Activated CD8-positive, alpha-beta memory T cell treated with anti-CD3 and anti-CD28 coated beads, Interleukin-2, amount 10 ng/mL, durations not matched to agents 7 days and 5 days (primary cell): ENCODE results near the gene SUSD1. TPM values are rescaled to one million over a fixed set of nuclear protein-coding genes. Genes with fewer than 3 reads are reported as not detected.

Experiments used
- ATAC-seq: fragments of 150-1000 bp; cut with Tn5 transposase; one replicate; pipeline ENCODE4 v1.10.0; 2021; ENCODE audit warnings: moderate library complexity
- CTCF ChIA-PET: fragments of 350-600 bp; sonication (Branson Sonifier 250); formaldehyde crosslinking; loops from one replicate; lab custom pipeline; 2021; ENCODE audit warnings: antibody characterized with exemption; lab: Charles Lee
- DNase-seq: peaks from one replicate; pipeline ENCODE4 v3.0.0-alpha.2; 2020
- H3K27ac Mint-ChIP-seq: one replicate; pipeline ENCODE4 v1.8.0; 2021; ENCODE audit warnings: mild to moderate bottlenecking, mixed read lengths
- H3K27me3 Mint-ChIP-seq: one replicate; pipeline ENCODE4 v1.8.0; 2021; ENCODE audit warnings: mixed read lengths
- H3K36me3 Mint-ChIP-seq: one replicate; pipeline ENCODE4 v1.8.0; 2021; ENCODE audit warnings: mild to moderate bottlenecking, mixed read lengths
- H3K4me1 Mint-ChIP-seq: one replicate; pipeline ENCODE4 v1.8.0; 2021; ENCODE audit warnings: mixed read lengths
- H3K4me3 Mint-ChIP-seq: one replicate; pipeline ENCODE4 v1.8.0; 2021; ENCODE audit warnings: mild to moderate bottlenecking, moderate library complexity, mixed read lengths
- H3K9me3 Mint-ChIP-seq: one replicate; pipeline ENCODE4 v1.8.0; 2022; ENCODE audit warnings: low read depth, mixed read lengths
- total RNA-seq, 2 experiments: library from RNA; stranded (reverse); gene quantifications; one replicate each; pipeline ENCODE4 v1.2.3, GENCODE V29; 2021

Gene SUSD1
- total RNA-seq, 2 experiments from 2014 or later: 18.5 to 21.2 TPM

DNA sequence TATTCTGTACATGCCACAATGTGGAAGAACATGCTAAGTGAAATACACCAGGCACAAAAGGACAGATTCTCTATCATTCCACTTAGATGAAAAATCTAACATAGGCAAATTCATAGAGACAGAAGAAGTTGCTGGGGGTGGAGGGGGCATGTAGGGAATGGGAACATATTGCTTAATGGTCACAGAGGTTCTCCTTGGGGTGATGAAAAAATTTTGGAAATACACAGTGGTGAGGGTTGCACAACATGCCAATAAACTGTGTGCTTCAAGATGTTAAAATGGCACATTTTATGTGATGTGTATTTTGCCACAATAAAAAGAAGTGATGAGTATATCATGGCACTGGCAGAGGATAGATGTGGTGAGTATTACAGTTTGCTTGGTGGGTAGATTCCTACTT is 111.9 kb downstream of the SUSD1 start:
- CTCF ChIA-PET: no interaction called here
- no peak overlapping the region for H3K27ac Mint-ChIP-seq
- peaks cover 22% of the 10 kb centered on the region for H3K4me1 Mint-ChIP-seq
- H3K4me3 Mint-ChIP-seq: no peak overlapping the region
- ATAC-seq (no peak), DNase-seq (no peak)
- H3K36me3 Mint-ChIP-seq: peaks cover 40% of the 10 kb centered on the region
- no peaks in the 10 kb centered on the region for H3K27me3 Mint-ChIP-seq
- H3K9me3 Mint-ChIP-seq: peaks cover 2% of the 10 kb centered on the region

DNA sequence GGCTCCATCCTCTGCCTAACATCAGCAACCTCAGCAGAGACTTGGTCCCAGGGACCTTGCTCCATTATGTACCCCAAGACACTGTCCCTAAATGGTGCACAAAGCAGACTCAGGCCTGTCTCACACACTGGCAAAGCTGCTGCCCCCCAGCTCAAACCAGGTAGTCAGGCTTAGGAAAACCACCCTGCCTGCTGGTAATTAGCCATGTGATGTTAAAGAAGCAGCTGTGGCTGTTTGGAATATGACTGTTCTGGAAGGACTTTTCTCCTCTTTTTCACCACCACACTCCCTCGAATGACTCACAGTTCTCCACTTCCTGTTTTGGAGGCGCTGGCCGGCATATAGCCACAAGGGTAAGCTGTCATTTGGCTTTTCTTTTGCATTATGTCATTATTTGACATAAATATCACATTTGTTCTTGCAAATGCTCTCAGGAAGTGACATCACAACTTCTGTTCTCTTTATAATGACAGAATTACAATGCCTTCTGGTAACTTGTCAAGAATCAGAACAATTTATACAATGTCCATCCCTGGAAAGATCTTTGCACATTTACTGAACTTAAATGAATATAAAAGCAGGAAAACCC is 113.9 kb downstream of the SUSD1 start:
- H3K4me1 Mint-ChIP-seq: peaks cover 22% of the 10 kb centered on the region
- DNase-seq: peak; percentile 77
- peaks cover 2% of the 10 kb centered on the region for H3K9me3 Mint-ChIP-seq
- peaks cover 39% of the 10 kb centered on the region for H3K36me3 Mint-ChIP-seq
- CTCF ChIA-PET: interaction anchor here (0.9 kb wide), 1 partner anchor 8 kb away, joined by 3 read pairs; no protein-coding TSS in a partner anchor
- H3K4me3 Mint-ChIP-seq: no peak overlapping the region
- peak; percentile 87 for ATAC-seq
- peak overlapping the region; percentile 5 for H3K27ac Mint-ChIP-seq
- H3K27me3 Mint-ChIP-seq: no peaks in the 10 kb centered on the region

DNA sequence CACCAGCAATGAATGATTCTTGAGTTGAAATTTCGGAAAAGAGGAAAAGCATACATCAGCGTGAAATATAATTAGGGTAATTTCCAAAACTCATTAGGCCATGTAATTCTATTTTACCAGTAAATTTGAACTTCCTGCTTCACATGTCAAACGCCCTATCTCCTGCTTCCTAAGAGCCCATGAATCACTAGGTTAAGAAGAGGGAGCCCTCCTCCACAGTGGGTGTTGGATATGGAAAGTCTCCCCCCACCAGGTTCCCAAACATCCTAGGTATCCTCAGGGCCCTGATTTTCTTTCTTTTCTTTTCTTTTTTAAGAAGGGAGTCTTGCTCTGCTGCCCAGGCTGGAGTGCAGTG is 115.2 kb downstream of the SUSD1 start:
- CTCF ChIA-PET: no interaction called here
- H3K36me3 Mint-ChIP-seq: peaks cover 41% of the 10 kb centered on the region
- DNase-seq (no peak), ATAC-seq (no peak)
- no peaks in the 10 kb centered on the region for H3K27me3 Mint-ChIP-seq
- peaks cover 22% of the 10 kb centered on the region for H3K4me1 Mint-ChIP-seq
- H3K27ac Mint-ChIP-seq: no peak overlapping the region
- no peak overlapping the region for H3K4me3 Mint-ChIP-seq
- H3K9me3 Mint-ChIP-seq: peaks cover 2% of the 10 kb centered on the region

DNA sequence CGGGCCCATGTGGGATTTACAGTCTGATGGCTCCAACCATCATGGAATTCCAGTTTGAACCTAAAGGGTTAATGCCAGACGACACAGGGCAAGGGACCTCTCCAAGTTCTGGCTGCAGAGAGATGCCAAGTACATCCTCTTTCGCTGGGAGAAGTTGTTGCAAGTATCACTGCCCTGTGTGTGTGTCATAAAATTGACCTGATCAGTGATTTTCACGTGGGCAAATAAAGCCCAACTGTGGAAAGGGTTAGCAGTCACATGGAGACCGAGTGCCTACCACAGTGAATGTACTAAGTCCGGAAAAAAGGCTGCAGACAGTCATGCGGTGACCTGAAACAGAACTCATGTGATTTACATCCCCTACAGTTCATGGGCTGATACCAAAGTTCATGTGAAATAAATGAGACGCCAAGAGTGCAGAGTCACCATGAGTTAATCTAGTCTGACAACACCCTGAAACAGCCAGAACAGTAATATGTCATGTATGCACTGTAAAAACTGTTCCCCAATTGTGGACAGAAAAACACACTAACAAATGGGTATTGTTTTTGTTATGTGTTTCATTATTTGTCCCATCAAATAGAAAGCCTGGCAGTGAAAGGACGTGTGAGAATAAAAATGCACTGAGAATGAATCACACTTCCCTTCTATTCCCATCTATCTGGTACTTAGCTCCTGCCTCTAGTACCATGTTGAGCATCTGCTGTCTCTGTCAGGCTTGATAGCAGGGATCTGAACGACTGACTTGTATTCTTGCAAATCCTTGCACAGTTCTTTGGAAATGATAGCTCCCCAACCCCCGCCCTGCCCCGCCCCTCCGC is 115.7 kb downstream of the SUSD1 start:
- H3K4me3 Mint-ChIP-seq: no peak overlapping the region
- CTCF ChIA-PET: no interaction called here
- DNase-seq: no peak
- H3K27me3 Mint-ChIP-seq: no peaks in the 10 kb centered on the region
- H3K9me3 Mint-ChIP-seq: peaks cover 2% of the 10 kb centered on the region
- ATAC-seq: no peak
- no peak overlapping the region for H3K27ac Mint-ChIP-seq
- peaks cover 22% of the 10 kb centered on the region for H3K4me1 Mint-ChIP-seq
- H3K36me3 Mint-ChIP-seq: peaks cover 43% of the 10 kb centered on the region

DNA sequence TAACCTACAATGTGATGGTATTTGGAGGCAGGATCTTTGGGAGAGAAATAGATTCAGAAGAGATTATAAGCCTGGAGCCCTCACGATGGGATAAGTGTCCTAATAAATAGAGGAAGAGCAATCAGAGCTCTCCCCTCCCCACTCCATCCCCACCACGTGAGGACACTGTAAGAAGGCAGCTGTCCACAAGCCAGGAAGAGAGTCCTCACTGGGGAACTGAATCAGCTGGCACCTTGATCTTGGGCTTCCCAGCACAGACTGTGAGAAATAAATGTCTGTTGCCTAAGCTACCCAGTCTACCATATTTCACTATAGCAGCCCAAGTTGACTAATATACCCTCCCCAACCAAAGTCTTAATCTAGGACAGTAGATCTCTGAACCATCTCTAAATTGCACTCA is 118.1 kb downstream of the SUSD1 start:
- Mint-ChIP-seq H3K4me3 (no peak overlapping the region), H3K27ac (no peak overlapping the region), H3K9me3 (peaks cover 2% of the 10 kb centered on the region), H3K36me3 (peaks cover 46% of the 10 kb centered on the region), H3K27me3 (no peaks in the 10 kb centered on the region), H3K4me1 (peaks cover 14% of the 10 kb centered on the region)
- CTCF ChIA-PET: interaction anchor here (1.1 kb wide), 1 partner anchor 10 kb away, joined by 3 read pairs; no protein-coding TSS in a partner anchor
- ATAC-seq: no peak
- DNase-seq: no peak

DNA sequence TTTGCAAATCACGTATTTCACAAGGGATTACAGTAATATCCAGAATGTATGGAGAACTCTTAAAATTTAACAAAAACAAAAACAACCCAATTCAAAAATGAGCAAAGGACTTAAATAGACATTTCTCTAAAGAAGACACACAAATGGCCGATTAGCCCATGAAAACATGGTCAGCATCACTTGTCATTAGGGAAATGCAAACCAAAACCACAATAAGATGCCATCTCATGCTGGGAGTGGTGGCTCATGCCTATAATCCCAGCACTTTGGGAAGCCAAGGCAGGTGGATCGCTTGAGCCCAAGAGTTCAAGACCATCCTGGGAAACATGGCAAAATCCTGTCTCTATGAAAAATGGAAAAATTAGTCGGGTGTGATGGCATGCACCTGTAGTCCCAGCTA is 120.2 kb downstream of the SUSD1 start:
- peaks cover 40% of the 10 kb centered on the region for H3K36me3 Mint-ChIP-seq
- H3K27me3 Mint-ChIP-seq: no peaks in the 10 kb centered on the region
- DNase-seq (no peak), ATAC-seq (no peak)
- no peak overlapping the region for H3K4me3 Mint-ChIP-seq
- CTCF ChIA-PET: no interaction called here
- H3K9me3 Mint-ChIP-seq: no peaks in the 10 kb centered on the region
- no peaks in the 10 kb centered on the region for H3K4me1 Mint-ChIP-seq
- H3K27ac Mint-ChIP-seq: no peak overlapping the region

DNA sequence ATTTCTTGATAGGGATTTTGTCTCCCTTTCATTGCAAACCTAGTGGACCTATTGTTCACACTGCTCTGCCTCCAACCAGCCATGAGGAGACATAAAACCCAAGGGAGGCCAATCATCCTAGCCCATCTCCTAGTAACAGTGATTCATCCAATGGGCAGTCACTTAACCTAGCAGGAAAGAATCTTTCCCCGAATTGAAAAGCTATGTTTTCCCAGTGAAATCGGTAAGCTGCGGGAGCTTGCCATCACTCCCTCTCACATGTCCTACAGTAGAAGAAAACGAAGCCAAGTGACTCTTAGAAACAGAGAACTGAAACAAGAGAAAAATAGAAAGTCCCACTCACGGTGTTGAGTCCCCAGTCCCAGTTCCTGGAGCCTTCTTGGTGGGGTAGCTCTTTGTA is 123.3 kb downstream of the SUSD1 start:
- H3K36me3 Mint-ChIP-seq: peaks cover 50% of the 10 kb centered on the region
- DNase-seq (no peak), ATAC-seq (no peak)
- no peak overlapping the region for H3K4me3 Mint-ChIP-seq
- H3K9me3 Mint-ChIP-seq: peaks cover 10% of the 10 kb centered on the region
- no peak overlapping the region for H3K27ac Mint-ChIP-seq
- H3K4me1 Mint-ChIP-seq: peaks cover 12% of the 10 kb centered on the region
- CTCF ChIA-PET: interaction anchor here (1.3 kb wide), 1 partner anchor 23 kb away, joined by 4 read pairs; no protein-coding TSS in a partner anchor
- H3K27me3 Mint-ChIP-seq: no peaks in the 10 kb centered on the region

DNA sequence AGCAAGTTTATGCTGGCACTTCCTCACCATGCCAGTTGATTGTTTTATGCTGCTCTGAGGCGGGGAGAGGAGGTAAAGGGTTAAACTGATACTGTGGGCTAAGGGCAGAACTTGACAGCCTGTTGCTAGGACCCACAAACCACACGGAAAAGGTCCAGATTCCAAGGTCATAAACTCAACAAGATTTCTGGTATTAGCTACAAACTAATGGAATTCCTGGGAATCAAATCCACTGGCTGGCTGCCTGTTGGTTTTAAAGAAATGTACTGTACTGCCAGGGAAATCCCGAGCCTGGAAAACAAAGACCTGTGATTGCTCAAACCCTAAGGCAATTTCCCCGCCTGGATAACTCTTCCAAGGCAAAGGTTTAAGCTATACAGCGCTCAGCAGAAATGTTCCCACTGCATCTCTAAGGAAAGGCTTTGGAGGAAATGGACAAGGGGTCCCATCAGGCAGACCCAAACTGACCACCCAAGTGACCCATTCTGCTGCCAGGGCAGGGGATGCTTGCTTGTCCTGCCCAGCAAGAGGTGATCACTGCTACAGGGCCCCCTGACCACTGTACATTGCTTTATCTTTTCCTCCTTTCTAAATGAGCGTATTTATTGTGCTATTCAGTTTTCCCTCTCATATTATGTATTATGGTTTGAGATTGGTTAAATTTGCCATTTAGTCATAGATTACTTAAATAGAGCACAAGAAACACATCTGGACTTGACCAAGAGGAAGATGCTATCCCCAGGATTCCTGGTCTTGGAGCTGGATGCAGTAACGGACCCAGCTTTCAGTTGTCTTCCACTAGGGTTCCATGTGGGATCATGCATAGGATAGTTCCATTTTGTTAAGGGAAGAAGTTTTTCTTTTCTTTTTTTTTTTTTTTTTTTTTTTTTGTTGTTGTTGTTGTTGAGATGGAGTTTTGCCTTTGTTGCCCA is 124.3 kb downstream of the SUSD1 start:
- H3K27me3 Mint-ChIP-seq: no peaks in the 10 kb centered on the region
- H3K4me3 Mint-ChIP-seq: no peak overlapping the region
- CTCF ChIA-PET: no interaction called here
- DNase-seq (peak; percentile 9), ATAC-seq (no peak)
- H3K4me1 Mint-ChIP-seq: peaks cover 12% of the 10 kb centered on the region
- no peak overlapping the region for H3K27ac Mint-ChIP-seq
- peaks cover 50% of the 10 kb centered on the region for H3K36me3 Mint-ChIP-seq
- H3K9me3 Mint-ChIP-seq: peaks cover 10% of the 10 kb centered on the region

DNA sequence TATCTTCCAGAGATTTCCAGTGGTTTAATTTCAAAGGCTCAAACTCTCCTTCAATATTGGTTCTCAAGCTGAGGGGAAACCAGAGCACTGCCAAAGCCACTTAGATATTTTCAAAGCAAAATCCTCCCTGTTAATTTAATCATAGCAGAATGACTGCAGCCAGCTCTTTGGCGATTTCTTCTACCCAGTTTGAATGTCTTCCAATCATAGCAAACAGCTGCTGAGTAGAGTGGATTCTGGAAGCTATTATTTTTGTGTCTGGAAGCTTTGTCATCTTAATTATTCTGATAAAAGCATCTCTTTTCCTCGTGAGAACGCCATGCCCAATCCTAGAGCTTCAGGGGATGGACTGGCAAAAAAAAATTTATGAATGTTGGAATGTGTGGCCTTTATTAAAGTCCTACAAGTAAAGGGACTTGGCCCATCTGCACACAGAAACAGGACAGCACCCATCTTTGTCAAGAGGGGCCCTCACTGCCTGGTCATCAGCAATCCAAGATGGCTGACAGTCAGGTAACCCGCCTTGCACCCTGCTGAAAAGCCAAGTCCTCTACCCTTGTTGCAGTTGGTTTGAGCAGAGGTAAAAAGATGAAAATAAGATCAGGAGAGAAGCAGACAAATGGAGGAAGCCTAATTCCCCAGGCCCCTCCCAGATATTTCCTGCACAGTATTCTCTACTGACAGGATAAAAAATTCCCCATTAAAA is 125.1 kb downstream of the SUSD1 start:
- no peak for DNase-seq
- no peak for ATAC-seq
- Mint-ChIP-seq H3K4me1 (peaks cover 12% of the 10 kb centered on the region), H3K27me3 (peaks cover 3% of the 10 kb centered on the region), H3K4me3 (no peak overlapping the region), H3K27ac (no peak overlapping the region), H3K36me3 (peaks cover 56% of the 10 kb centered on the region), H3K9me3 (peaks cover 10% of the 10 kb centered on the region)
- CTCF ChIA-PET: no interaction called here

DNA sequence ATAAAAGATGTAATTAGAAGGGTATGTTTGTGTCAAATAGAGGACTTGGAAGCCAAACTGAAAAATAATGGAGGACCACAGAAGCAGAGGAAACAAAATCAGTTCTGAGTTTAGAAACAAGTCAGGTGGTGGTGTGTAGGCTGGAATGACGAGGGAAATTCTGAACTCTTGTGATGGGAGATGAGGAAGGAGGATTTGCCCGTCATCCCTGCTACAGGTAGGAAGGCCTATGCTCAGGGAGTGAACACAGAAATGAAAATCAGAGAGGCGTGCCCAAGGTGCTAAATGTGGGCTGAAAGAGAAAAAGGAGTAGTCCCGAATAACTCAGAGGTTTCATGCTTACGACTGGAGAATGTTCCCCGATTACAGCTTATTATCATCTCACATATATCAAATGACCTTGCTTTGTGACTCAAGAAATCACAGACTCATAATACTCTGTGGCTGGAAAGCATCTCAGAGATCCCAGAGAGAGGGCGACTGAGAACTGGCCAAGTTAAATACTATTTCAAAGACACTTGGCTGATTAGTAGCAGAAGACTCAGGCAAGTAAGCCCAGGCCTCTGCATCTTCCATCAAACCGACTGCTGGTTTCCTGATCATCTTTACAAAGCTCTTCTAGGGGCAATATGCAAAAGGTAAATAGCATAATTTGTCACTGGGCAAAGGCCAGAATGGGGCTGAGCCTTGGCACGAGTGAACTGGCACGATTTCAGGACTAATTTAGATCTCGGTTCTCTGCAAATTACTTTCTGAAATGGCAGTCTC is 126.0 kb downstream of the SUSD1 start:
- Mint-ChIP-seq H3K9me3 (peaks cover 10% of the 10 kb centered on the region), H3K4me3 (no peak overlapping the region), H3K36me3 (peaks cover 54% of the 10 kb centered on the region), H3K27ac (no peak overlapping the region), H3K27me3 (peaks cover 4% of the 10 kb centered on the region), H3K4me1 (peaks cover 12% of the 10 kb centered on the region)
- DNase-seq: no peak
- CTCF ChIA-PET: no interaction called here
- no peak for ATAC-seq

DNA sequence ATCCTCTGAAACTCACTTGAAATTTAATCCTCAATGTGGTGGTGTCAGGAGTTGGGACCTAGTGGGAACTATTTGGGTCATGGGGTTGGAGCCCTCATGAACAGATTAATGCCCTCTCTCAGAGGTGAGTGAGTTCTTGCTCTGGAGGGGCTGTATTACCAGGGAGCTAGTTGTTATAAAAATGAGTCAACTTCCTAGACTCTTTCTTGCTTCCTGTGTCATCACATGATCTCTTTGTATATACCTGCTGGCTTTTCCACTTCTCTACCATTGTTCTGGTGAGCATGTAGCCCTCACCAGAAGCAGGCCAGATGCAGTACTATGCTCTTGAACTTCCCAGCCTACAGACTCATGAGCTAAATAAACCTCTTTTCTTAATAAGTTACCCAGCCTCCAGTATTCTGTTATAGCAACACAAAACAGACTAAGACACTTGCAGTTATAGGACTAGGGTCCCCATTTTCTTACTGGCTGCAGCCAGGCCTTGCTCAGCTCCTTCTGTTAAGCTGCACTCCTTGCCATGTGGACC is 127.5 kb downstream of the SUSD1 start:
- Mint-ChIP-seq H3K4me1 (peaks cover 12% of the 10 kb centered on the region), H3K27me3 (peaks cover 4% of the 10 kb centered on the region), H3K4me3 (no peak overlapping the region), H3K27ac (no peak overlapping the region), H3K9me3 (peaks cover 10% of the 10 kb centered on the region), H3K36me3 (peaks cover 43% of the 10 kb centered on the region)
- no peak for DNase-seq
- CTCF ChIA-PET: interaction anchor here (1.1 kb wide), 1 partner anchor 449 kb away, joined by 3 read pairs; no protein-coding TSS in a partner anchor
- peak; percentile 42 for ATAC-seq

DNA sequence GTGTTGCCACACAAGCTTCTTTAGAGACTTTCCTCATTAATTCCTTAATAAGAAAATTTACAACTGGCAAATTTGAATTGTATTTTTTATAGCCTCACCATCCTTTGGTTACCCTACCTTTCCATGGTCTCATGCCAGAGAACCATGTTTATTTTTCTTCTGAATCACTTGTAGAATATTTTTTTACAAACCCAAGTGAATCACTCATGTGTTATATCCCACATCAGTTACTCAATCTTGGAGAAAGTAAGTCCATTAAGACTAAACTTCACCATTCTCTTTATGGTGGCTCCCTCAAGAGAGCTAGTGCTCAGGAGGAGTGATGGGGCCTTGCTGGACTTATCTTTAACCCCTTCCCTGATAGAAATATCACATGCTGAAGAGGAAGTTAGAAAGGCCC is 128.9 kb downstream of the SUSD1 start:
- DNase-seq: no peak
- Mint-ChIP-seq H3K4me3 (no peak overlapping the region), H3K27ac (no peak overlapping the region), H3K27me3 (peaks cover 10% of the 10 kb centered on the region), H3K4me1 (peaks cover 12% of the 10 kb centered on the region), H3K36me3 (peaks cover 42% of the 10 kb centered on the region), H3K9me3 (peaks cover 10% of the 10 kb centered on the region)
- CTCF ChIA-PET: interaction anchor here (1.1 kb wide), 1 partner anchor 12 kb away, joined by 3 read pairs; no protein-coding TSS in a partner anchor
- no peak for ATAC-seq
